Fibroblast of skin of left quadriceps (primary cell): ENCODE data around the gene OR10D3.
"Not testable (repeated sequence)": the region's sequence is repeated elsewhere in the genome, so short reads cannot be mapped to it uniquely, and the experiment has no call there.

Experiments
- DNase-seq, 2 experiments: peaks; one replicate each; pipeline ENCODE4 v3.0.0-alpha.2; 2013; ENCODE audit warnings: low read depth in 2 of 2

Gene OR10D3

GRCh38 chr11:124194293-124195188 lies 11.4 kb downstream of the OR10D3 start:
- no peak for DNase-seq

- peak; percentile 26 to 30 for DNase-seq
Measured at GRCh38 chr11:124195189-124195734, 12.1 kb downstream of the OR10D3 start.

- no peak for DNase-seq
Measured at GRCh38 chr11:124197999-124198398, 14.9 kb downstream of the OR10D3 start.

GRCh38 chr11:124198897-124199296 lies 15.8 kb downstream of the OR10D3 start:
- DNase-seq: no peak

GRCh38 chr11:124199702-124200101 lies 16.6 kb downstream of the OR10D3 start:
- no peak for DNase-seq

- DNase-seq: no peak
Measured at GRCh38 chr11:124200671-124201070, 17.5 kb downstream of the OR10D3 start.

- no peak for DNase-seq
Measured at GRCh38 chr11:124202951-124203350, 19.8 kb downstream of the OR10D3 start.

GRCh38 chr11:124204008-124204407 lies 20.9 kb downstream of the OR10D3 start:
- DNase-seq: no peak

GRCh38 chr11:124207102-124207792 lies 24.1 kb downstream of the OR10D3 start:
- DNase-seq: no peak

- DNase-seq: no peak
Measured at GRCh38 chr11:124209824-124210357, 26.7 kb downstream of the OR10D3 start.

- no peak for DNase-seq
Measured at GRCh38 chr11:124210421-124210820, 27.3 kb downstream of the OR10D3 start.

- DNase-seq: no peak
Measured at GRCh38 chr11:124211321-124211720, 28.2 kb downstream of the OR10D3 start.

GRCh38 chr11:124214027-124214426 lies 30.9 kb downstream of the OR10D3 start:
- no peak for DNase-seq

GRCh38 chr11:124219126-124219525 lies 36.0 kb downstream of the OR10D3 start:
- no peak for DNase-seq

GRCh38 chr11:124222407-124222806 lies 39.3 kb downstream of the OR10D3 start:
- no peak for DNase-seq

GRCh38 chr11:124224618-124225423 lies 41.7 kb downstream of the OR10D3 start:
- DNase-seq: not testable (repeated sequence)

GRCh38 chr11:124225471-124225870 lies 42.3 kb downstream of the OR10D3 start:
- no peak for DNase-seq

- DNase-seq: no peak
Measured at GRCh38 chr11:124233376-124233775, 50.2 kb downstream of the OR10D3 start.
